Measurements from ENCODE around the gene ACTMAP. TPM values are rescaled to one million over a fixed set of nuclear protein-coding genes. Genes with fewer than 3 reads are reported as not detected.

Gene ACTMAP
- total and polyA plus RNA-seq, 9 of the 15 experiments (the other 6 are each of a cell fraction or from before 2014, with no cell fraction given) = 1.7 to 16.6 (median 4.9) TPM

GRCh38 chr19:40777937-40778705, 27.8 kb upstream of the ACTMAP start, which contains the start of gene RAB4B (continued):
- TF ChIP-seq NEUROD1 (IDR thresholded peaks at IDR 0.05; ENCODE audit: borderline replicate concordance, low read depth, low read length, partially characterized antibody) = peak; percentile 97
- peak; percentile 87 for TF ChIP-seq PHF8 (IDR thresholded peaks at IDR 0.05; ENCODE audit: borderline replicate concordance, low read length)
- no peak for TF ChIP-seq MXD1 (CRISPR knock-in tag; IDR thresholded peaks at IDR 0.05; ENCODE audit: borderline replicate concordance, poor library complexity, severe bottlenecking)
- TF ChIP-seq CREB3L1 (IDR thresholded peaks at IDR 0.05; ENCODE audit: borderline replicate concordance, low read depth) = peak; percentile 15; the same call in 1 of the 2 replicates
- no peak for TF ChIP-seq ZSCAN29 (IDR thresholded peaks at IDR 0.05)
- no peak for TF ChIP-seq ZBTB33 (CRISPR knock-in tag; IDR thresholded peaks at IDR 0.05)
- no peak for TF ChIP-seq NR2C2 (CRISPR knock-in tag; IDR thresholded peaks at IDR 0.05)
- TF ChIP-seq NR2C2 (tag; IDR thresholded peaks at IDR 0.05) = no peak; the same call in 1 of the 2 replicates
- TF ChIP-seq FOXM1 (IDR thresholded peaks at IDR 0.05; ENCODE audit: low read depth) = no peak
- TF ChIP-seq FOXM1 (CRISPR knock-in tag; IDR thresholded peaks at IDR 0.05; ENCODE audit: low read depth) = 0 out of 2 replicates have a peak, but pooled peaks have one; percentile 20
- TF ChIP-seq SMAD3 (CRISPR knock-in tag; conservative IDR thresholded peaks at IDR 0.05) = no peak
- peak; percentile 53; the same call in 1 of the 2 replicates for TF ChIP-seq USF1 (CRISPR knock-in tag; IDR thresholded peaks at IDR 0.05)
- TF ChIP-seq ETS1 (conservative IDR thresholded peaks at IDR 0.05; ENCODE audit: control insufficient read depth, low read depth, low read length) = 0 out of 2 replicates have a peak, but pooled peaks have one; percentile 48
- TF ChIP-seq ZKSCAN8 (CRISPR knock-in tag; IDR thresholded peaks at IDR 0.05) = no peak
- TF ChIP-seq CGGBP1 (CRISPR knock-in tag; IDR thresholded peaks at IDR 0.05) = peak; percentile 65; the same call in 1 of the 2 replicates
- 0 out of 2 replicates have a peak, but pooled peaks have one; percentile 43 for TF ChIP-seq ATF1 (CRISPR knock-in tag; IDR thresholded peaks at IDR 0.05)
- peak; percentile 73; the same call in 1 of the 2 replicates for TF ChIP-seq ATF1 (tag; IDR thresholded peaks at IDR 0.05)
- TF ChIP-seq CBFB (CRISPR knock-in tag; IDR thresholded peaks at IDR 0.05) = 0 out of 2 replicates have a peak, but pooled peaks have one; percentile 57
- peak; percentile 37; the same call in 1 of the 2 replicates for TF ChIP-seq ATF7 (IDR thresholded peaks at IDR 0.05)
- no peak for TF ChIP-seq HLTF (IDR thresholded peaks at IDR 0.05)

All from K562 (cell line).